Left renal cortex interstitium (tissue), 4 donors: ENCODE measurements around the gene CD244. TPM values are rescaled to one million over a fixed set of nuclear protein-coding genes. Genes with fewer than 3 reads are reported as not detected.
"Not testable (repeated sequence)": the region's sequence is repeated elsewhere in the genome, so short reads cannot be mapped to it uniquely, and the experiment has no call there.

Experiments
- DNase-seq, 4 donors: peaks; one replicate each; pipeline ENCODE4 v3.0.0-alpha.2; 2013; ENCODE audit warnings: low read depth in 4 of 4, low spot score in 2 of 4, missing footprints in 1 of 4
- polyA plus RNA-seq, 4 donors: library from polyadenylated mRNA; unstranded; fragments of 120-200 nt; gene quantifications; one replicate each; pipeline ENCODE4 v1.2.1, GENCODE V29; 2013; ENCODE audit not compliant: insufficient read length in 4 of 4

CD244 gene
- polyA plus RNA-seq, 4 donors, result 0.11 to 0.44 (median 0.25) TPM

DNA sequence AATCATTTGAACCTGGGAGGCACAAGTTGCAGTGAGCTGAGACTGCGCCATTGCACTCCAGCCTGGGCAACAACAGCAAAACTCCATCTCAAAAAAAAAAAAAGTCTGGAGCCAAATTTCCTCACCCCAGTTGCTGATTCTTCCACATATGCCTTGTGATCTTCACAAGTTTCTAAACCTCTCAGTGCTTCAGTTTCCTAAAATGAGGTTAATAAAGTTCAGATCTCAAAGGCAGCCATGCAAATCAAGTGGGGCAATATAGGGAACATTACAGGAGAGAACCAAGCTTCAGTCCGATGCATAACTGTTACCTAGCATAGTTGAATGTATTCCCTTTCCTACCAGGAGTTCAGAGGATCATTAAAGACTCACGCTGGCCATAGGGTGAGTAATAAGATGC lies 17.5 kb upstream of the CD244 start:
- no peak for DNase-seq

GRCh38 chr1:160879056-160879455 lies 16.4 kb upstream of the CD244 start:
- no peak for DNase-seq

- no peak for DNase-seq
Observed at GRCh38 chr1:160877221-160877620, 14.5 kb upstream of the CD244 start.

DNA sequence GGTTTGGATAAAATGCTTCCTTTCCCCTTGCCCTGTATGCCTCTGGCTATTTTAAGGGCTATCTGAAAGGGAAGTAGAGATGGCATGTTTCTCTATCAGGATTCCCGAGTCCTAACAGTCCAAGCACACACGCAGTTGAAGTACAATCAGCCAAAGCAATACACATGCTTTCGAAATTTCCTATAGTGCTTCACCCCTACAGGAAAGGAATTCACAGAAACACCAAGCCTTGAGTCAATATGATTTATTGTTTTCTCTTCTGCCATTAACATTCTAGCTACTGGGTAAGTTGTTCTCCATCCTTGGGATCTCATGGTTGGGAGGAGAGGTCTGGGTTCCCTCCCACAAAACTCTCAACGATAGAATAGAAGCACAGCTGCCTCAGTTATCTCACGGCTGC lies 13.6 kb upstream of the CD244 start:
- no peak for DNase-seq

DNA sequence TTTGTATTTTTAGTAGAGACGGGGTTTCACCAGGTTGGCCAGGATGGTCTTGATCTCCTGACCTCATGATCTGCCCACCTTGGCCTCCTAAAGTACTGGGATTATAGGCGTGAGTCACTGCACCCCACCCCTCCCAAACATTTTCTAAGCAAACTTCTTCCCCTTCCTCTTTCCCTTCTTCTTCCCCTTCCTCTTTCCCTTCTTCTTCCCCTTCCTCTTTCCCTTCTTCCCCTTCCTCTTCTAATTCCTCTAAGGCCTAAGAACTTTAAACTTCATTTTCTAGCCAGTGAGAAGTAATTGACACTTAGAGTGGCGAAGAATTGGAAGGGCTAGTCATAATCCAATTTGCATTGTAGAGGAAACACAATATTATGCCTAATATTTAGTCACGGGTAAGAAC lies 12.9 kb upstream of the CD244 start:
- DNase-seq, result not testable (repeated sequence)

- no peak for DNase-seq
Observed at GRCh38 chr1:160874935-160875334, 12.2 kb upstream of the CD244 start.

DNA sequence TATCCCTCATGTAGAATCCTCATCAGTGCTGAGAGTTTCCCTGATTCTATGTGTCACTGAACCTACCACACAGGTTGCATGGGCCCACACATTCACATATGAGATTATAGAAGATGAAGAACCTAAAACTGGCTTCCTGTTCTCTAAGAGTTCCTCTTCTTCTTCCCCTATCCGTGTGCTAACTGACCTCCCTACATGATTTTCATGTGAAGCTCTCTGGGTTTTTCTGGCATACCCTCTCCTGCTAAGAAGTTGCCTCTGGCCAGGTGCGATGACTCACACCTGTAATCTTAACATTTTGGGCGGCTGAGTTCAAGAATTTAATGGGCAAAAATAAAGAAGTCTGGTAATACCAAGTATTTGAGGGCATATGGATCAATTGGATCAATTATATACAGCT lies 5.5 kb upstream of the CD244 start:
- no peak for DNase-seq

- DNase-seq, result not testable (repeated sequence)
Observed at GRCh38 chr1:160867651-160868050, 5.0 kb upstream of the CD244 start.

- no peak for DNase-seq
Observed at GRCh38 chr1:160866695-160867260, 4.1 kb upstream of the CD244 start.

DNA sequence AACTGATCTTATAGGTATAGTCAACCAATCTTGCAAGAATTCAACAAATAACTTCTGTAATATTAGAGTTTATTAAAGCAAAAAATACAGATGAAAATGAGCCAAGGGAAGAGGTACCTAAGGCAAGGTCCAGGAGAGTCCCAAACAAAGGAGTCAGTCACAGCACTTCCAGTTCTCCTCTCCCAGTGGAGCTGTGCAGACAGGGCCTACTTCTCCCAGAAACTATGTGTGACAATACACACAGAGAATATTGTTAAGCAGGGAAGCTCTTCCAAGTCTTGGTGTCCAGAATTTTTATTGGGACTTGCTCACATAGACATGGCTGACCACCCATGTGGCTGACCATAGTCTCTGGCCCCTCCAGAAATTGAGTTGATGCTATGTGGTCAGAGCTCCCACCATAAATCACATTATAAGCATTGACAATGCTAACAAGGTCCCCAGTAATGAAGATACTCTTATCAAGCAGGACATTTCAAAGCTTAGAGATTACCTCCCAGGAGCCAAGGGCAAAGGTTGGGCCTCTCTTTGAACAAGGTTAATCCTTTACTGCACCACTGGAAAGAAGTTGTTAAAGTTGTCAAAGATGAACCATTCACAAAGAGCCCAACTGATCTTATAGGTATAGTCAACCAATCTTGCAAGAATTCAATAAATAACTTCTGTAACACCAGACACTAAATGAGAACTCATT lies 3.5 kb upstream of the CD244 start:
- no peak for DNase-seq

- DNase-seq, result no peak
Observed at GRCh38 chr1:160865337-160865736, 2.6 kb upstream of the CD244 start.

DNA sequence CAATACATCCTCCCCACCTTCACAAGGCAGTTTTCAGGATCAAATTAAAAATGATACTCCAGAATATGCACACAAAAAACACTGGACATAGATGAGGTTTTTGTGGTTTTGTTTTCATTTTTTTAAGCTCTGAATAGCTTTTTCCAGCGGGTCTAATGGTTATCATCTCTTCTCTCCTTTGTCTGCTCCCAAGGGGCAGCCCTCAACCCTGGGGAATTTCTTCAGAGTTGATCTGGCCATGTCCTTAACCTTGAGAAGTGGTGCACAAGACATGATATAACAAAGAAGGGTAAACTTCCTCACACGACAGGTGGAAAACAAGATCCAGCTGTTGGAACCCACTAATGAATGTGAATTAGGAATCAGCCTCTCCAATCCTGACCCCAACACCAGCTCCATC lies 1.5 kb upstream of the CD244 start:
- DNase-seq, result no peak

DNA sequence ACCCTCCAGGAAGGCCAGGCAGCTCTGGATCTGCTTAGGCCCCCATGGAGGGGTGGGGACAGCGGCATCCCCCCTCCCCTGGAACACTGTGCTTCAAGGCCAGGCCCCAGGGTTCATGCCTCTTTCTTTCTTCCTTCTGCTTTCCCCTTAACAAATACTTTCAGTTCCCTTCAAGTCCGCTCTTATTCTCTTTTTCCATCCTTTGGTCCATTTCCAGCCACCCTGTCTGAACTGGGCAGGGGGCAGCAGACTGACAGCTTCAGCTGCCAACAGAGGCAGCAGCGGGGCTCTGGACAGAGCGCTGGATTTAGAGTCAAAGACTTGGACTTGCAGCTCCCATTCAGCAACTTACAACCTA lies 1.1 kb upstream of the CD244 start:
- no peak for DNase-seq

DNA sequence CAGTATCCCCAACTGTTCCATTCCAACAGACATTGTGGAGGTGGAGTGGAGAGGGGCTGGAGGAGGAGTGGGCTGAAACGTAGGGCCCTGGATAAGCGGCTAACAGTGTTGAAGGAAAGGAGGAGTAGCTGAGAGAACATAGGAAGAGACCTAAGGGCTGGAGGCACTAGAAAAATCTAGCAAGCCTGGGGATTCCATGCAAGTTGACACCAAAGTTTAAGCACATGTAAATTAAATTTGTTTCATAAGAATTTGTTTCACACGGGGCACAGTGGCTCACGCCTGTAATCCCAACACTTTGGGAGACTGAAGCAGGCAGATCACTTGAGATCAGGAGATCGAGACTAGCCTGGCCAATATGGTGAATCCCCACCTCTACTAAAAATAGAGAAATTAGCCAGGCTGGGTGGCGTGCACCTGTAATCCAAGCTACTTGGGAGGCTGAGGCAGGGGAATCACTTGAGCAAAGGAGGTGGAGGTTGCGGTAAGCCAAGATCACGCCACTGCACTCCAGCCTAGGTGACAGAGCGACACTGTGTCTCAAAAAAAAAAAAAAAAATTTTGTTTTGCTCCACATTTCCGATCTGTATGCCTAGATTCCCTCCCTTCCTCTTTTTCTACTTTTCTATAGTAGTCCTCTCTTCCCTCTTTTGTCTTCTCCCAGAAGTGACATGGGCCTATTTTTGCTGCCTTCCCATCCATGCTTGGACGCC lies 530 bp upstream of the CD244 start:
- no peak for DNase-seq

GRCh38 chr1:160860840-160861505 lies 1.7 kb downstream of the CD244 start:
- no peak for DNase-seq

GRCh38 chr1:160859166-160859565 lies 3.5 kb downstream of the CD244 start:
- DNase-seq, result no peak

GRCh38 chr1:160858507-160858906 lies 4.2 kb downstream of the CD244 start:
- DNase-seq, result no peak

GRCh38 chr1:160858097-160858496 lies 4.6 kb downstream of the CD244 start:
- no peak for DNase-seq

- DNase-seq, result no peak
Observed at GRCh38 chr1:160855181-160855981, 7.3 kb downstream of the CD244 start.

- no peak for DNase-seq
Observed at GRCh38 chr1:160853754-160854153, 8.9 kb downstream of the CD244 start.

- no peak for DNase-seq
Observed at GRCh38 chr1:160853014-160853413, 9.7 kb downstream of the CD244 start.
